SK-N-SH treated with all-trans-retinoic acid at 6 μM for 48 hours (cell line): ENCODE results near the gene NPAS3.

ENCODE experiments used
- ATAC-seq: fragments of 200-7000 bp; cut with Tn5 transposase; 3 replicates; pipeline ENCODE4 v1.9.1; 2020; ENCODE audit warnings: mild to moderate bottlenecking, moderate library complexity
- ARNTL ChIP-seq: fragments of 450-650 bp; formaldehyde crosslinking; IDR thresholded peaks from 2 replicates; pipeline ENCODE4 v1.5.0; 2020; ENCODE audit warnings: low read depth, mild to moderate bottlenecking, moderate library complexity, borderline replicate concordance
- BACH2 ChIP-seq: fragments of 250-450 bp; sonication (Bioruptor Pico); IDR thresholded peaks from 2 replicates; pipeline ENCODE4 v1.9.0; 2021; ENCODE audit warnings: mild to moderate bottlenecking, borderline replicate concordance
- CREB5 ChIP-seq: fragments of 250-450 bp; sonication (Bioruptor Pico); IDR thresholded peaks from 2 replicates; pipeline ENCODE4 v1.5.1; 2020; ENCODE audit warnings: low read depth, mild to moderate bottlenecking, moderate library complexity
- CSDC2 ChIP-seq: fragments of 250-450 bp; sonication (Bioruptor Pico); IDR thresholded peaks from 2 replicates; pipeline ENCODE4 v1.5.0; 2020; ENCODE audit warnings: mild to moderate bottlenecking, moderate library complexity
- ESRRG ChIP-seq: fragments of 250-450 bp; sonication (Bioruptor Pico); IDR thresholded peaks from 2 replicates; pipeline ENCODE4 v1.6.1; 2021; ENCODE audit warnings: mild to moderate bottlenecking
- GLIS3 ChIP-seq: fragments of 250-450 bp; sonication (Bioruptor Pico); IDR thresholded peaks from 2 replicates; pipeline ENCODE4 v1.5.0; 2020; ENCODE audit warnings: mild to moderate bottlenecking, moderate library complexity
- ISL1 ChIP-seq: fragments of 250-450 bp; sonication (Bioruptor Pico); IDR thresholded peaks from 2 replicates; pipeline ENCODE4 v2.1.2; 2022; ENCODE audit warnings: mild to moderate bottlenecking, moderate library complexity
- OSR1 ChIP-seq: fragments of 250-450 bp; sonication (Bioruptor Pico); IDR thresholded peaks from 2 replicates; pipeline ENCODE4 v1.8.0; 2022; ENCODE audit warnings: moderate library complexity, mild to moderate bottlenecking, inconsistent platforms
- PATZ1 ChIP-seq: fragments of 250-450 bp; sonication (Bioruptor Pico); IDR thresholded peaks from 2 replicates; pipeline ENCODE4 v1.8.0; 2020; ENCODE audit warnings: mild to moderate bottlenecking, moderate library complexity, borderline replicate concordance
- PPARA ChIP-seq: fragments of 250-450 bp; sonication (Bioruptor Pico); IDR thresholded peaks from 2 replicates; pipeline ENCODE4 v1.5.0; 2020; ENCODE audit warnings: mild to moderate bottlenecking, borderline replicate concordance
- RARB ChIP-seq: fragments of 250-450 bp; sonication (Bioruptor Pico); IDR thresholded peaks from 2 replicates; pipeline ENCODE4 v1.8.0; 2021; ENCODE audit warnings: mild to moderate bottlenecking, moderate library complexity
- SNAI2 ChIP-seq: fragments of 250-450 bp; sonication (Bioruptor Pico); IDR thresholded peaks from 2 replicates; pipeline ENCODE4 v1.5.0; 2020; ENCODE audit warnings: mild to moderate bottlenecking, moderate library complexity
- TOX ChIP-seq: fragments of 250-450 bp; sonication (Bioruptor Pico); IDR thresholded peaks from 2 replicates; pipeline ENCODE4 v1.8.0; 2021; ENCODE audit warnings: mild to moderate bottlenecking, moderate library complexity, borderline replicate concordance
- ZC3H10 ChIP-seq: fragments of 250-450 bp; sonication (Bioruptor Pico); IDR thresholded peaks from 2 replicates; pipeline ENCODE4 v1.5.1; 2021; ENCODE audit warnings: mild to moderate bottlenecking, moderate library complexity
- ZFP3 ChIP-seq: fragments of 250-450 bp; sonication (Bioruptor Pico); IDR thresholded peaks from 2 replicates; pipeline ENCODE4 v1.5.0; 2020; ENCODE audit warnings: mild to moderate bottlenecking, moderate library complexity
- ZFP30 ChIP-seq: fragments of 450-650 bp; formaldehyde crosslinking; IDR thresholded peaks from 2 replicates; pipeline ENCODE4 v1.5.0; 2022; ENCODE audit warnings: mild to moderate bottlenecking, moderate library complexity
- ZNF70 ChIP-seq: fragments of 450-650 bp; formaldehyde crosslinking; IDR thresholded peaks from 2 replicates; pipeline ENCODE4 v1.5.0; 2020; ENCODE audit warnings: mild to moderate bottlenecking, moderate library complexity
- ZNF8 ChIP-seq: fragments of 450-650 bp; formaldehyde crosslinking; IDR thresholded peaks from 2 replicates; pipeline ENCODE4 v1.5.0; 2020; ENCODE audit warnings: mild to moderate bottlenecking, moderate library complexity
- TF ChIP-seq, protein P1 (sequence below): fragments of 250-450 bp; sonication (Bioruptor Pico); IDR thresholded peaks from 2 replicates; pipeline ENCODE4 v1.8.0; 2021; ENCODE audit warnings: low read depth, mild to moderate bottlenecking, moderate library complexity, borderline replicate concordance

Gene NPAS3

GRCh38 chr14:33230021-33230420 lies 291.3 kb downstream of the NPAS3 start (continued):
- TF ChIP-seq CREB5 (CRISPR knock-in tag) = no peak
- TF ChIP-seq RARB (CRISPR knock-in tag) = no peak
- TF ChIP-seq TOX (CRISPR knock-in tag) = no peak
- TF ChIP-seq CSDC2 (CRISPR knock-in tag) = no peak
- no peak for TF ChIP-seq ZNF70 (CRISPR knock-in tag)
- no peak for TF ChIP-seq ZC3H10
- no peak for TF ChIP-seq ZFP3
- no peak for TF ChIP-seq ESRRG
- no peak for TF ChIP-seq ZNF8 (CRISPR knock-in tag)
- no peak for TF ChIP-seq SNAI2
- no peak for TF ChIP-seq BACH2

GRCh38 chr14:33232031-33232430 lies 293.4 kb downstream of the NPAS3 start:
- ATAC-seq = no peak
- TF ChIP-seq ZFP30 (CRISPR knock-in tag) = no peak
- TF ChIP-seq ARNTL (CRISPR knock-in tag) = no peak
- no peak for TF ChIP-seq GLIS3 (CRISPR knock-in tag)
- TF ChIP-seq, protein P1, sequence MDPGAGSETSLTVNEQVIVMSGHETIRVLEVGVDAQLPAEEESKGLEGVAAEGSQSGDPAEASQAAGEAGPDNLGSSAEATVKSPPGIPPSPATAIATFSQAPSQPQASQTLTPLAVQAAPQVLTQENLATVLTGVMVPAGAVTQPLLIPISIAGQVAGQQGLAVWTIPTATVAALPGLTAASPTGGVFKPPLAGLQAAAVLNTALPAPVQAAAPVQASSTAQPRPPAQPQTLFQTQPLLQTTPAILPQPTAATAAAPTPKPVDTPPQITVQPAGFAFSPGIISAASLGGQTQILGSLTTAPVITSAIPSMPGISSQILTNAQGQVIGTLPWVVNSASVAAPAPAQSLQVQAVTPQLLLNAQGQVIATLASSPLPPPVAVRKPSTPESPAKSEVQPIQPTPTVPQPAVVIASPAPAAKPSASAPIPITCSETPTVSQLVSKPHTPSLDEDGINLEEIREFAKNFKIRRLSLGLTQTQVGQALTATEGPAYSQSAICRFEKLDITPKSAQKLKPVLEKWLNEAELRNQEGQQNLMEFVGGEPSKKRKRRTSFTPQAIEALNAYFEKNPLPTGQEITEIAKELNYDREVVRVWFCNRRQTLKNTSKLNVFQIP (CRISPR knock-in tag) = no peak
- TF ChIP-seq PPARA (CRISPR knock-in tag) = no peak

DNA sequence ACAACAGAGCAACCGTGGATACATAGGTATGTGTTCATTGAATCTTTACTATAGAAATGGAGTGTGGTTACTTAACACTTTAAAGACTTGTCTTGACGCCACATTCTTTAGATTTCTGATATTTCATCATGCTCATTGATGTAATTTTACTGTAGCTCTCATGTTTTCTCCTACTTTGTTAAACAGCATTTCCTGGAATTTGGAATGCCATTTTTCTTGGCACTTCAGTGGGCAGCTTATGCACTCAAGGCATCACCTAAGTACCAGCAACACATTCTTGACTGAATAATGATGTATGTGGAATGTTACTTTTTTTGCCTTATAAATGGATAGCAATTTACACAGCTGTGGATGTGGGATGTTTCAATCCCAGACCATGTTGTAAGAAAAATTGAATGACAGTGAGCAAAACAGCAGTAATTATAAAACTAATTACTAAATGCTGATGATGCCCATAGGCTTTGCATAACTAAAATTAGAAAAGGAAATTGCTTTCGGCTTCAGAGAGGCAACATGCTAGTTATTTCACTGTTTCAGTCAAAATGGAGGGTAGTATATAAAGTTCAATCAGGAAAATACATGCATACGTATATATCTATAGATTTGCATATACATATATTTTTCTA lies 298.5 kb downstream of the NPAS3 start:
- TF ChIP-seq CREB5 (CRISPR knock-in tag) (no peak), ISL1 (CRISPR knock-in tag) (peak; percentile 82)
- ATAC-seq = no peak

DNA sequence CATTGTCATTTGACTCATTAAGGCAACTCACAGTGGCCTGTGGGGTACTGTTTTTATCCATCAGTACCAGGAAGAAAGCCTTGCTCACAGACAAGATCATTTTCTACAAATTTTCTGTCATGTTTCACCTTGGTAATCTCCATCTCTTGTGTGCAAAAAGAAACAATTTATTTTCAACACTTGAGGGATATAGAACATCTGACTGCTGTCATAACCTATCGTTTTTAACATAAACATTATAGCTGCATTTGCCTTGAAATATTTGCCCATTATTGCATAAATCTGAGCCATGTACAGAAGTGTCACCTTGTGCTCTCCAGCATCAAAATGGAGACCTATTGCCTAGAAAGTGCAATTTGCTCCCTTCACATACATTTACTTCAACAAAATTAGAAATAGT lies 300.8 kb downstream of the NPAS3 start:
- ATAC-seq = no peak
- no peak for TF ChIP-seq PPARA (CRISPR knock-in tag)
- TF ChIP-seq, all 23 proteins: peak for 0

DNA sequence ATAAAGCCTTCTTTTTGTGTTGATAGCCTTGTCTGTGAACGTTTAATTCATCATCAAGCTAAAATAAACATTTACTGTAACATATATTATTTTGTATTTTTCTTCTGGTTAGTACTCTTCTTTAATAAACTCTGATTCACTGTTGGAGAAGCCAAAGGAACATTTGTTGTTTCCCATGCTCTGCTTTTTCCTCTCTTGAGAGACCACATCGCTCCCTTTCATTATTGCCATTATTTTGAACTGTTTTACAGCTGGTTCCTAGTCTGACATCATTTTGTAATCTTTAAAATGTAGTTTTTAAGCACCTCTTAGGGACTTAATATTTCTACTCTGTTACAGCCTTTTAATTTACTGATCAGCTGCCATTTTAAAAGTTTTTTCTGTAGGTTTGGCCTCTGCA lies 301.8 kb downstream of the NPAS3 start:
- TF ChIP-seq PATZ1 (no peak), RARB (CRISPR knock-in tag) (no peak)
- ATAC-seq = no peak

DNA sequence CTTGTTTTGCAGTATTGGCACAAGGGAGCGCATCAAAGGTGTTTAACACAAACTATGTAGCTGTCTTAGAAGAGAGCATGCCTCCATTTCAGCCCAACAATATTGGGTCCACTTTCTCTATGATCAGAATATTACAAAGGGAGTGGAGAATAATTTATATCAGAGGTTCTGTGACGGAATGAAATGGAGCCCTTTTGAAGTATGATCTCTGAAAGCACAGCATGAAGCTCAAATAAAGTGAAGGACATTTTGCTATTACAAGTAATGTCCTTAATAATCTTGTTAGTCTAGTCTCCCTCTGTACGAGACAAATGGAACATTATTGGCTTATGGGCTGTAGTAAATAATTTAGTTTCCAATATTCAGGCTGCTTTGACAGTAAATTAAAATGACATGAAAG lies 302.7 kb downstream of the NPAS3 start:
- no peak for TF ChIP-seq ZFP3
- TF ChIP-seq ISL1 (CRISPR knock-in tag) = 0 out of 2 replicates have a peak, but pooled peaks have one; percentile 14
- TF ChIP-seq OSR1 (CRISPR knock-in tag) = no peak
- ATAC-seq = no peak
